ENCODE results near the gene DUS2.

GRCh38 chr16:68115851-68116250, 92.8 kb downstream of the DUS2 start:
- TF ChIP-seq CTCF (optimal IDR thresholded peaks at IDR 0.05 in 1 of 3, IDR thresholded peaks at IDR 0.05 in 1 of 3, conservative IDR thresholded peaks at IDR 0.05 in 1 of 3; ENCODE audit: extremely low read depth in 1 of 3, insufficient read depth in 2 of 3, low read length in 3 of 3) = no peak
- no peak for TF ChIP-seq EZH2 (IDR thresholded peaks at IDR 0.05; ENCODE audit: low read length)
